Heart right ventricle (tissue), 16 donors: ENCODE results near the gene CABP4. TPM values are rescaled to one million over a fixed set of nuclear protein-coding genes. Genes with fewer than 3 reads are reported as not detected.

ENCODE experiments used
- ATAC-seq, 8 donors: fragments of 200-7000 bp; cut with Tn5 transposase; one replicate each; pipeline ENCODE4 v1.9.1; 2020; ENCODE audit warnings: mild to moderate bottlenecking in 8 of 8, moderate library complexity in 8 of 8, moderate number of reproducible peaks in 1 of 8
- DNase-seq, 2 donors: peaks; one replicate each; pipeline ENCODE4 v3.0.0-alpha.2; 2020
- H3K27ac ChIP-seq, 10 donors: fragments of 200-600 bp; sonication (generic) in 2 of 10; one replicate each; pipeline versions ENCODE4 v1.5.0 to v1.8.0; 2020 to 2022; ENCODE audit warnings: mild to moderate bottlenecking in 3 of 10
- H3K27me3 ChIP-seq, 7 donors: fragments of 200-600 bp; one replicate each; pipeline ENCODE4 v1.8.0; 2021 to 2022; ENCODE audit warnings: mild to moderate bottlenecking in 2 of 7
- H3K36me3 ChIP-seq, 9 donors: fragments of 200-600 bp; sonication (generic) in 1 of 9; one replicate each; pipeline versions ENCODE4 v1.5.0 to v1.8.0; 2020 to 2022; ENCODE audit warnings: mild to moderate bottlenecking in 2 of 9
- H3K4me1 ChIP-seq, 9 donors: fragments of 200-600 bp; sonication (generic) in 1 of 9; one replicate each; pipeline versions ENCODE4 v1.5.0 to v1.8.0; 2020 to 2022; ENCODE audit warnings: mild to moderate bottlenecking in 4 of 9
- H3K4me3 ChIP-seq, 10 donors: fragments of 200-600 bp; sonication (generic) in 2 of 10; one replicate each; pipeline versions ENCODE4 v1.5.0 to v1.8.0; 2020 to 2022; ENCODE audit warnings: mild to moderate bottlenecking in 7 of 10, moderate library complexity in 2 of 10
- H3K9me3 ChIP-seq, 11 donors: fragments of 200-600 bp in 10 of 11; sonication (generic) in 2 of 11; one replicate each; pipeline versions ENCODE4 v1.5.0 to v1.8.0; 2013 to 2022; ENCODE audit warnings: mild to moderate bottlenecking in 2 of 11, control low read depth in 1 of 11, moderate library complexity in 1 of 11
- WGBS, 2 donors: extraction: QIAGEN DNeasy Blood & Tissue Kit; methylation state at CpG; one replicate each; pipeline ENCODE4 v1.1.7; 2013; ENCODE audit warnings: inconsistent platforms in 1 of 2; 5-methylcytosine and 5-hydroxymethylcytosine counted together
- intact Hi-C, 10 donors: fragments of 100-400 bp; cut with DNase I; formaldehyde crosslinking; loops; one replicate each; pipeline versions ENCODE4 v1.11.1 to v1.14.2; 2022
- polyA plus RNA-seq, 2 donors: library from polyadenylated mRNA; stranded (reverse); fragments of 200-250 nt; gene quantifications; one replicate each; pipeline ENCODE4 v1.2.3, GENCODE V29; 2013
- total RNA-seq, 10 donors: library from RNA; stranded (reverse); fragmentation: NEBNext Ultra II Directional in 3 of 10; extraction: Animal tissue kit (Norgen Biotek cat#: 25700) in 3 of 10; gene quantifications; one replicate each; pipeline versions ENCODE4 v1.2.1 to v1.2.4, GENCODE V29; 2021 to 2023
- TF ChIP-seq, protein P1 (sequence below), 9 donors: fragments of 200-600 bp; sonication (generic) in 2 of 9; IDR thresholded peaks; one replicate each; pipeline versions ENCODE4 v1.5.0 to v1.8.0; 2021 to 2022; ENCODE audit warnings: antibody characterized with exemption in 9 of 9, mild to moderate bottlenecking in 5 of 9, moderate library complexity in 1 of 9
- donor health status: Arrhythmogenic right ventricular cardiomyopathy.
- donor health status: ischemic (EF 13 %, LVEDD 7.1; RV severe dilation, severe dysfunction).
- donor health status: healthy with polysubstance abuse.
- donor health status: DM: no; HTN: yes; CAD: no.
- donor health status: DM: no; HTN: no; CAD: no.
- donor health status: ischemic (EF 25% LVEDD 6.9; RV normal size, moderate dysfunction).
- donor health status: ischemic (EF 25% LVEDD 5.7; RV mildly dilated, moderate dysfunction).
- donor health status: healthy.
- donor health status: DM: yes; HTN: yes; CAD: no.
- donor health status: Ischemic cardiomyopathy.
- donor health status: ischemic (EF 35%, LVEDD 5.7; RV mildly dilated, moderate dysfunction).
- donor health status: nonischemic (EF 11% LVEDD 7.7; RV severe dilation, severe dysfunction).
- donor health status: DM: yes; HTN: yes; CAD: no.
- donor health status: PGD.
- donor health status: ischemic (EF 29% LVEDD 5.4; RV normal size, mild dysfunction).
- donor health status: nonischemic (EF 23%, LVEDD 6.1; RV moderate dilation, normal function).

Gene CABP4
- total and polyA plus RNA-seq, 12 donors, result 0.17 to 1.5 (median 0.70) TPM; not detected in 1

DNA sequence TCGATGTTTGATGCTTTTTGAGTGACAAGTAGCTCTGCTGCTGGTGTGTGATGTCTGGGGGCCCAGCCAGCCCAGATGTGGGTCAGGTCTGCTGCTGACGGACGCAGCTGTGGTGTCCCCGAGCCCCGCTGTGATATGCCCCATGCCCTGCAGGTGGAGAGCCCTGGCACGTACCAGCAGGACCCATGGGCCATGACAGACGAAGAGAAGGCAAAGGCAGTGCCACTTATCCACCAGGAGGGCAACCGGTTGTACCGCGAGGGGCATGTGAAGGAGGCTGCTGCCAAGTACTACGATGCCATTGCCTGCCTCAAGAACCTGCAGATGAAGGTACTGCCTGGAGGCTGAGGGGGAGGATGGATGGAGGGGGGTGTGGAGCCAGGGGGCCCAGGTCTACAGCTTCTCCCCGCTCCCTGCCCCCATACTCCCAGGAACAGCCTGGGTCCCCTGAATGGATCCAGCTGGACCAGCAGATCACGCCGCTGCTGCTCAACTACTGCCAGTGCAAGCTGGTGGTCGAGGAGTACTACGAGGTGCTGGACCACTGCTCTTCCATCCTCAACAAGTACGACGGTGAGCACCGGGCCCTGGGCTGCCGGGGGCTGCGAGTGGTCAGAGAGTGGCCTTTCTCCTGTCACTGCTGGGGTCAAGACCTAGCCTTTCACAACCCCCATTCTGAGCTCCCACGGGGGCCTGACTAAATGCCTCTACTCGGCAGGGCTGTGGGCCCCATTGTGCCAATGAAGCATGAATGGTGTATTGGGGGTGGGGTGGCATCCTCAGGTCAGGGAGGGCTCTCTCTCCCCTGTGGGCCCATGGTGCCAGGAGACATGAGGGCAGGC, 35.0 kb downstream of the CABP4 start:
- intact Hi-C loops, result no loop called here
- TF ChIP-seq, protein P1, sequence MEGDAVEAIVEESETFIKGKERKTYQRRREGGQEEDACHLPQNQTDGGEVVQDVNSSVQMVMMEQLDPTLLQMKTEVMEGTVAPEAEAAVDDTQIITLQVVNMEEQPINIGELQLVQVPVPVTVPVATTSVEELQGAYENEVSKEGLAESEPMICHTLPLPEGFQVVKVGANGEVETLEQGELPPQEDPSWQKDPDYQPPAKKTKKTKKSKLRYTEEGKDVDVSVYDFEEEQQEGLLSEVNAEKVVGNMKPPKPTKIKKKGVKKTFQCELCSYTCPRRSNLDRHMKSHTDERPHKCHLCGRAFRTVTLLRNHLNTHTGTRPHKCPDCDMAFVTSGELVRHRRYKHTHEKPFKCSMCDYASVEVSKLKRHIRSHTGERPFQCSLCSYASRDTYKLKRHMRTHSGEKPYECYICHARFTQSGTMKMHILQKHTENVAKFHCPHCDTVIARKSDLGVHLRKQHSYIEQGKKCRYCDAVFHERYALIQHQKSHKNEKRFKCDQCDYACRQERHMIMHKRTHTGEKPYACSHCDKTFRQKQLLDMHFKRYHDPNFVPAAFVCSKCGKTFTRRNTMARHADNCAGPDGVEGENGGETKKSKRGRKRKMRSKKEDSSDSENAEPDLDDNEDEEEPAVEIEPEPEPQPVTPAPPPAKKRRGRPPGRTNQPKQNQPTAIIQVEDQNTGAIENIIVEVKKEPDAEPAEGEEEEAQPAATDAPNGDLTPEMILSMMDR (IDR thresholded peaks at IDR 0.05), result no peak
- Histone ChIP-seq H3K9me3 (no peaks in the 10 kb centered on the region), H3K4me3 (no peak overlapping the region), H3K36me3 (peaks cover 0 to 82% (median 47%) of the 10 kb centered on the region in 9 donors), H3K27me3 (no peaks in the 10 kb centered on the region), H3K27ac (no peak overlapping the region), H3K4me1 (peaks cover 0 to 21% (median 2%) of the 10 kb centered on the region in 9 donors)
- WGBS, 2 donors, result 84 to 88% methylated on average over 23 of the region's 23 CpGs
- ATAC-seq (no peak), DNase-seq (no peak)

DNA sequence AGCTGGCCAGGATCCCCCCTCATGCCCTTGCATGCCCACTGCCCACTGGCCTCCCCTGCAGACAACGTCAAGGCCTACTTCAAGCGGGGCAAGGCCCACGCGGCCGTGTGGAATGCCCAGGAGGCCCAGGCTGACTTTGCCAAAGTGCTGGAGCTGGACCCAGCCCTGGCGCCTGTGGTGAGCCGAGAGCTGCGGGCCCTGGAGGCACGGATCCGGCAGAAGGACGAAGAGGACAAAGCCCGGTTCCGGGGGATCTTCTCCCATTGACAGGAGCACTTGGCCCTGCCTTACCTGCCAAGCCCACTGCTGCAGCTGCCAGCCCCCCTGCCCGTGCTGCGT, 35.5 kb downstream of the CABP4 start:
- intact Hi-C loops, result no loop called here
- no peak for DNase-seq
- ATAC-seq, result no peak

DNA sequence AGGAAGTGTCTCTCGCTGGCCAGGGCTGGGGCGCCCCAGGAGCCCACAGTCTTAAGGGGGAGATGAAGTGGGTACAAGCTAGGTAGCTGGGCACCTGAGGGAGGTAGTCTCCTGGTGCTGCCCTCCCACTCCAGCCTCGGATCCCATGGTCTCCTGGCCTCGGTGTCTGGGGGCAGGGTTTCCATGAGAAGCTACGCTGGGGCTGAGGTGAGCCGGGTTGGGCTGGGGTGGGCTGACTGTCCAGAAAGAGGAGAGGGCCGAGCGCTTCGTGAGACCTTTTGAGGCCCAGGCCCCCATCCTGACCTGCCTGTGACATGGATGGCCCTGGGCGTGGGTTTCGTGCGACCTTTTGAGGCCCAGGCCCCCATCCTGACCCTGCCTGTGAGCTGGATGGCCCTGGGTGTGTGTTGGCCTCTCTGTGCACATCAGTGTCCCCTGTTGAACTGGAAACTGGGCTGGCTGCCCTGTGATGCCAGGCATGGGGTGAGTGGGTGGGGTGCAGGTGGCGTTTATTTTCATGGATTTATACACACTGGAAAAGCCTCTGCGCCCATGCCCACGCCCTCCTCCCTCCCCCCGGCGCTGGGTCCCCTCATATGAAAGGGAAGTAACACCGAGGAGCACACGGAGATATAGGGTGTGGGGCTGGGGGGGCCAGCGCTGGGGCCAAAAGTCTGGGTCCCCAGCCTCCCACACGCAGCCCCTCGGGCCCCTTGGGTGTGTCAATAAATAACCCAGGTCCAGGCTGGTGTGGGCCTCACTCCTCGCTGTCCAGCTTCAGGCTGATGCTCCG, 36.3 kb downstream of the CABP4 start:
- no peak overlapping the region for H3K4me3 ChIP-seq
- H3K9me3 ChIP-seq, result no peaks in the 10 kb centered on the region
- no peaks in the 10 kb centered on the region for H3K27me3 ChIP-seq
- ATAC-seq (peak in 1 of 8 donors; percentile 6), DNase-seq (no peak)
- H3K4me1 ChIP-seq, result peaks cover 0 to 7% (median 0%) of the 10 kb centered on the region in 9 donors
- intact Hi-C loops, result no loop called here
- peaks cover 0 to 96% (median 57%) of the 10 kb centered on the region in 9 donors for H3K36me3 ChIP-seq
- H3K27ac ChIP-seq, result no peak overlapping the region
- TF ChIP-seq, protein P1 (IDR thresholded peaks at IDR 0.05), result no peak
- WGBS, 2 donors, result 86 to 89% methylated on average over 24 of the region's 24 CpGs

More for the DNA sequence above, 35.5 kb downstream of the CABP4 start:
- Histone ChIP-seq H3K36me3 (peaks cover 0 to 88% (median 53%) of the 10 kb centered on the region in 9 donors), H3K9me3 (no peaks in the 10 kb centered on the region), H3K27me3 (no peaks in the 10 kb centered on the region), H3K4me3 (no peak overlapping the region), H3K4me1 (peaks cover 0 to 15% (median 0%) of the 10 kb centered on the region in 9 donors), H3K27ac (no peak overlapping the region)
- TF ChIP-seq, protein P1 (IDR thresholded peaks at IDR 0.05), result no peak
- WGBS, 2 donors, result 80 to 82% methylated on average over 15 of the region's 15 CpGs

DNA sequence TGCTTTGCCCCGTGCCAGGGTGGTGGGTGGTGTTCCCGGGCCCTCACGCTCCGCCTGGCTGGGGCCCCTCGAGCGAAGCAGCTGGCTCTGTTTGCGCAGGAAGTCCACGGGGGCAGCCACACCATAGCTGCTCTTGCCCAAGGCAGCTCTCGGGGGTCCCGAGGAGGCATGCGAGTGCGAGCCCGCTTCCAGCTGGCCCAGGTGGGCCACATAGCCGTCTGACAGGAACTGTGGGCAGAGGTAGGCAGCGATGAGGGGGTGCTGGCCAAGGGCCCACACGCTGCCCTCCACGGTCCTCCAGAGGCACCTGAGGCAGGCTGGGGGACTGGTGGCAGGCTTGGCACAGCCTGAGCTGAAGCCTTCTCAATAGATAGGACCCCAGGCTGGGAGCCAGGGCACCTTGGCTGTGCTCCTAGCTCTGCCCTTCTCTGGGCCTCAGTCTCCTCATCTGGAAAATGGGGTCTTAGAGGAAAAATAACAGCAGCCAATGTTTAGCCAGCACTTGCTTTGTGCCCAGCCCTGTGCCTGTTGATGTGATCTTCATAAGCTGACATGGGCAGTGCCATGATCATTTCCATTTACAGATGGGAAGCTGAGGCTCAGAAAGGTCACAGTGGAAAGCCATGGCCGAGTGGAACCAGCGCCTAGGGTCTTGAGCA, 37.0 kb downstream of the CABP4 start:
- TF ChIP-seq, protein P1 (IDR thresholded peaks at IDR 0.05), result no peak
- no peak for DNase-seq
- Histone ChIP-seq H3K27ac (no peak overlapping the region), H3K4me1 (no peaks in the 10 kb centered on the region), H3K9me3 (no peaks in the 10 kb centered on the region), H3K27me3 (no peaks in the 10 kb centered on the region), H3K4me3 (no peak overlapping the region), H3K36me3 (peaks cover 0 to 97% (median 61%) of the 10 kb centered on the region in 9 donors)
- 88 to 89% methylated on average over 19 of the region's 19 CpGs for WGBS, 2 donors
- no peak for ATAC-seq
- intact Hi-C loops, result no loop called here
